Fibroblast of mammary gland (primary cell): ENCODE measurements around the gene CALHM4.

Source experiments
- DNase-seq: peaks from one replicate; pipeline ENCODE4 v3.0.0-alpha.2; 2010; ENCODE audit warnings: low read depth
- H3K4me3 ChIP-seq: 2 replicates; pipeline ENCODE4 v1.5.1; 2011; ENCODE audit warnings: low read depth, mild to moderate bottlenecking, low read length, moderate library complexity; ENCODE audit not compliant: control insufficient read depth
- CTCF ChIP-seq: conservative IDR thresholded peaks from 2 replicates; pipeline ENCODE4 v1.5.1; 2011; ENCODE audit warnings: low read depth, low read length, inconsistent platforms; ENCODE audit not compliant: control insufficient read depth, insufficient read depth

Gene CALHM4

DNA sequence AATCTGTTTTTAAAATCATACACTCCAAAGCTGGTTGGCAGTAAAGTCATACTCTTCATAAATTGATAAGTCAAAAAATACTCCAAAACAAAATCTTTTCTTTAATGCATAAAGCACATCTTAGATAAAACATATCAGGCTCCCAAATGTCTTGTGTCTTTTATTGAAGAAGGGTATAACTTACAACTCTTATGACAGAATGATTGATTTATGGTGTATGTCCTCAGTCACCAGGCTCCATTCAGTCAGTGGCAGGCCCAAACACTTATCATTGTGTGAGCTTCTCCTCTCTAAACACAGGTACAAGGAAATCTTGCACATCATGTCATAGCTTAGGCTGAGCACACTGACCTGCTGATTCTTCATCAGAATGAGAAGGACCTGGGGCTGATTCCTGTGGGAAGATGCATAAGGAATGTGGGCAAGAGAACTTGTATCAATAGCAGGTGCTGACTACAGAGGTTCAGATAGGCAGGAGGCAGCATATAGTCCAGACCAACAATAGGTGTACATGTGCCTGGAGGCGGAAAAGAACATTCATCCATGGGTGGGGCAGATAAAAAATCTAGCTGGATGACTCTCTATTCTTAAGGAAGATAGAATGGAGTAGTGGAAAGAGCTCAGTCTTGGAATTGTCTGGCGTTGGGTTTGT lies 40.2 kb upstream of the CALHM4 start:
- peak overlapping the region; percentile 32 for H3K4me3 ChIP-seq
- DNase-seq = no peak
- no peak for TF ChIP-seq CTCF

DNA sequence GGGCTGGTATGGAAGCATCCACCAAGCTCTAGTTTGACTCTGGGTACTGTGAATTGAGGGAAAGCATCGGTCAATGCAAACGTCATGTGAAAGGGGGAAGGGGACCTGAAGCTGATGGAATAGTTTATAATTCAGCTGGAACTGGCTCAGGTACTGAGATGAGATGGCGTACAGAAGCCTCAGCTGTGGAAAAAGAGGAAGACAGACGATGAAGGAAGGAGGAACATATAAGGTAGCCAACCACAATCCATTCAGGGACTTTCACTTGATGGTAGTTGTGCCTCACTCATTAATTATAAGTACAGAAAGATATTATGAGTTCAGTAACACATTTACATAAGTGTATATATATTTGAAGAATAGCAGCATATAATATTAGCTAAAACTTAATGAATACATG lies 39.4 kb upstream of the CALHM4 start:
- no peak overlapping the region for H3K4me3 ChIP-seq
- TF ChIP-seq CTCF = no peak
- no peak for DNase-seq

GRCh38 chr6:116515141-116515540 lies 38.4 kb upstream of the CALHM4 start:
- H3K4me3 ChIP-seq = no peak overlapping the region
- TF ChIP-seq CTCF = no peak
- no peak for DNase-seq

DNA sequence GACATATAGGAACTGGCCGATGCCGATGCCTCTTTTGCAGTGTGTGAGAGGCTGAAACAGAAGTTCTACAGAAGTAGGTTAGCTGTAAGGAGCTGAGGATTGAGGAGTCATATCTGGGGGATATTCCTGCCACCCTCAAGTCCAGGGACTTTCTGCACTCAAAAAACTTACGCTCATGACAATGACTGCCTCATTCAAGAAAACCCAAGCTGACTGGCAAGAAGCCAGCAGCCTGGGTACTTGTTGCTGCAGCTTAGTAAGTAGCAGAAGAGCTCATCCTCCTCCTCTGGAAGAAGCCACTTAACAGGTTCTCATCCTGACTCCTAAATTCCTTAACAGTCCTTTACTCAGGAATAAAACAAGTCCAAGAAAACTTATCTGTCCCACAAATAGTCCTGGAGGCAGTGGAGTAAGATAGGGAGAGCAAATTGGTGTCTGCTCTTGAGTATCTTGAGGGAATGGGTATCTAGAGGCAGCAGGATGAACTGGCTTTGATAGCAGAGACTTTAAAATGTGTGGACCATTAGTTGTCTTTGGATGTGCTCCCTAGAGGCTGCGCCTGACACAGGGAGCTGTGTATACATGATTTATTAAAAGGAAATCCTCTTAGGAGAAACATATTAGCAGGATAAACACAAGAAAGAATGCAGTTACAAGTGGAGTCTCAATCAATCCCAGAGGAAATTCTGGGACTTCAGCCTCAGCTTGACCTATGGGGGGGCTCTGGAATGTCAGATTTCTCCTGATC lies 34.8 kb upstream of the CALHM4 start:
- no peak for TF ChIP-seq CTCF
- peak; percentile 18 for DNase-seq
- no peak overlapping the region for H3K4me3 ChIP-seq

- no peak for TF ChIP-seq CTCF
- DNase-seq = no peak
- H3K4me3 ChIP-seq = no peak overlapping the region
These were observed 30.7 kb upstream of the CALHM4 start for GRCh38 chr6:116522896-116523295.

DNA sequence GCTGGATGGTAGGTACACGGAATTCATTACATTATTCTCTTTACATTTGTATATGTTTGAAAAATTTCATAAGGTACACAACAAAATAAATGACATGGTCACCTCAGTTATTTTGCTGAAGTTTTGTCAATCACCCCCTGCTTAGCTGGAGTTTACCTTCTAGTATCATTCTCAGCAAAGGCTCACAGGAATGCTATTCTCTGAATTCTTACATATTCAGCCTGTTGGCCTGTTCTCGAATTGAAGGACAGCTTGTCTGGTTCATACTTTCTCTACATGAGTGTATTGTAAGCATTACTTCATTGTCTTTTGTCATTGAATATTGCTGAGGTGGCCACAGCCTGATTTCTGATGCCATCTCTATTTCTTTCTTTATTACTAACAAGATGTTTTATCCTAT lies 29.3 kb upstream of the CALHM4 start:
- no peak for TF ChIP-seq CTCF
- DNase-seq = no peak
- no peak overlapping the region for H3K4me3 ChIP-seq
